ENCODE data around the gene WWOX. TPM values are rescaled to one million over a fixed set of nuclear protein-coding genes. Genes with fewer than 3 reads are reported as not detected.

Gene WWOX
- total and polyA plus RNA-seq, 2 of the 8 experiments (the other 6 are each of a cell fraction or from before 2014, with no cell fraction given): 5.4 to 16.7 TPM

DNA sequence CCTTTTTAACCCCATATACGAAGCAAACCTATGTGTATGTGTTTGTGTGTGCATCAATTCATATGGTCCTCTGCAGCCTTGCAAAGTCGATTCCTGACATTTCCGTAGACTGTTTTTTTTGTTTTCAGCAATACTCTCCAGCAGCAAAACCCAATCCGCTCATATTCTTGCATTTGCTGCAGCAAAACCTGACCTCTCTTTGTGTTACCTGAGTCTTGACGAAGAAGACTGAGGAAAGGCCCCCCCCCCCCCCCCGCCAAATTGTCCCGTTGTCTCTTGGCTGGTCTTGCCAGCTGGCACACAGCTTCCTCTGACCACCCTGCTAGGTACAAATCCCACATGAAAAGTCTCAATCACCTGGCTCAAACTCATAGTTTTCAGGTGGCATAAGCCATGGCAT is 494.7 kb downstream of the WWOX start:
- ChIA-PET POLR2A (ENCODE audit: partially characterized antibody) (no interaction called here), CTCF (ENCODE audit: partially characterized antibody) (interaction anchor here (0.7 to 1.8 kb wide), 4 partner anchors 8 to 115 kb away, joined by 3 to 5 read pairs (median 4); no protein-coding TSS in a partner anchor)
- Histone ChIP-seq H3K23me2 (ENCODE audit: low read depth, low read length) (no peaks in the 10 kb centered on the region), H3K4me3 (ENCODE audit: extremely low read depth in 1 of 4, insufficient read depth in 2 of 4, low read depth in 3 of 4, low read length in 4 of 4) (no peak overlapping the region), H3K27me3 (replicated peaks in 1 of 4; ENCODE audit: control insufficient read depth in 3 of 4, extremely low read depth in 1 of 4, insufficient read depth in 3 of 4, low read length in 3 of 4) (no peaks in the 10 kb centered on the region), H2BK120ac (replicated peaks; ENCODE audit: low read depth, low read length) (no peak overlapping the region), H3K4me1 (replicated peaks in 1 of 4; ENCODE audit: control insufficient read depth in 3 of 4, insufficient read depth in 4 of 4, low read length in 3 of 4) (peaks cover 0 to 7% (median 2%) of the 10 kb centered on the region in 4 experiments; a peak in 4 of 7 replicates), H3K79me2 (ENCODE audit: control insufficient read depth in 1 of 2, insufficient read depth in 2 of 2, low read length in 2 of 2) (no peaks in the 10 kb centered on the region), H2AK5ac (ENCODE audit: low read depth, low read length) (no peak overlapping the region), H3K14ac (ENCODE audit: insufficient read length) (no peak overlapping the region), H4K20me1 (replicated peaks in 1 of 2; ENCODE audit: control insufficient read depth in 1 of 2, insufficient read depth in 2 of 2, low read length in 2 of 2) (no peaks in the 10 kb centered on the region), H2BK12ac (ENCODE audit: low read depth, low read length) (no peak overlapping the region), H2BK20ac (ENCODE audit: low read length) (no peak overlapping the region), H3K79me1 (ENCODE audit: low read depth, low read length) (no peaks in the 10 kb centered on the region), H3K56ac (replicated peaks; ENCODE audit: insufficient read length, low read depth, low read length) (no peak overlapping the region), H3K27ac (ENCODE audit: low read depth, low read length) (no peak overlapping the region), H3K9ac (replicated peaks in 1 of 4; ENCODE audit: extremely low read depth in 1 of 4, low read depth in 3 of 4, low read length in 3 of 4) (no peak overlapping the region), H3K4ac (replicated peaks; ENCODE audit: insufficient read length, low read depth, low read length) (no peak overlapping the region), H4K91ac (replicated peaks; ENCODE audit: insufficient read length, low read length) (no peak overlapping the region), H3K23ac (ENCODE audit: insufficient read length) (no peak overlapping the region), H3K18ac (ENCODE audit: extremely low read depth, low read length) (no peak overlapping the region), H3K9me3 (ENCODE audit: insufficient read depth in 2 of 2, low read depth in 1 of 2, low read length in 1 of 2) (no peaks in the 10 kb centered on the region), H3K36me3 (ENCODE audit: control insufficient read depth in 2 of 4, insufficient read depth in 4 of 4, low read length in 3 of 4) (no peaks in the 10 kb centered on the region), H2BK5ac (ENCODE audit: low read depth, low read length) (no peak overlapping the region), H2AFZ (ENCODE audit: low read length) (no peak overlapping the region), H3K4me2 (ENCODE audit: insufficient read depth in 1 of 2, low read depth in 2 of 2, low read length in 2 of 2) (no peak overlapping the region), H2BK15ac (ENCODE audit: low read length) (no peak overlapping the region), H4K8ac (ENCODE audit: extremely low read depth, insufficient read depth, low read length) (no peak overlapping the region), H4K5ac (ENCODE audit: insufficient read length, low read depth, low read length) (no peak overlapping the region)
- TF ChIP-seq CTBP2 (IDR thresholded peaks at IDR 0.05; ENCODE audit: borderline replicate concordance, insufficient read depth, insufficient read length, low read length) (no peak), TEAD4 (IDR thresholded peaks at IDR 0.05; ENCODE audit: low read depth, low read length) (no peak), SIX5 (IDR thresholded peaks at IDR 0.05; ENCODE audit: low read depth, low read length) (no peak), SIRT6 (IDR thresholded peaks at IDR 0.05; ENCODE audit: low read length) (no peak), CHD2 (IDR thresholded peaks at IDR 0.05; ENCODE audit: low read length) (no peak), PHF8 (conservative IDR thresholded peaks at IDR 0.05; ENCODE audit: low read depth, low read length) (no peak)
- TF ChIP-seq, protein P1, sequence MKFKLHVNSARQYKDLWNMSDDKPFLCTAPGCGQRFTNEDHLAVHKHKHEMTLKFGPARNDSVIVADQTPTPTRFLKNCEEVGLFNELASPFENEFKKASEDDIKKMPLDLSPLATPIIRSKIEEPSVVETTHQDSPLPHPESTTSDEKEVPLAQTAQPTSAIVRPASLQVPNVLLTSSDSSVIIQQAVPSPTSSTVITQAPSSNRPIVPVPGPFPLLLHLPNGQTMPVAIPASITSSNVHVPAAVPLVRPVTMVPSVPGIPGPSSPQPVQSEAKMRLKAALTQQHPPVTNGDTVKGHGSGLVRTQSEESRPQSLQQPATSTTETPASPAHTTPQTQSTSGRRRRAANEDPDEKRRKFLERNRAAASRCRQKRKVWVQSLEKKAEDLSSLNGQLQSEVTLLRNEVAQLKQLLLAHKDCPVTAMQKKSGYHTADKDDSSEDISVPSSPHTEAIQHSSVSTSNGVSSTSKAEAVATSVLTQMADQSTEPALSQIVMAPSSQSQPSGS (IDR thresholded peaks at IDR 0.05; ENCODE audit: low read length): no peak
- 84% methylated on average over 6 of the region's 7 CpGs; no CpG with 5 or more reads in 1 of the 2 experiments for WGBS, 2 experiments (ENCODE audit: extremely low coverage in 1 of 2, insufficient coverage in 1 of 2, insufficient read length in 1 of 2, insufficient replicate concordance in 2 of 2, low coverage in 1 of 2, low lambda C conversion rate in 2 of 2, missing lambda C conversion rate in 1 of 2)
- FAIRE-seq (no peak), DNase-seq (ENCODE audit: low read depth in 1 of 2, low spot score in 2 of 2) (no peak)

Measured in H1 (cell line).